HG02571 (cell line): Measurements from ENCODE around the gene ZNF831.

Source experiments
- ATAC-seq: cut with Tn5 transposase; IDR thresholded peaks from one replicate; pipeline ENCODE4 v1.9.1; 2021; ENCODE audit warnings: mild to moderate bottlenecking, moderate library complexity; ENCODE audit not compliant: unreplicated experiment

The ZNF831 gene

GRCh38 chr20:59300333-59301081 is 136.9 kb downstream of the ZNF831 start, which contains the start of gene EDN3:
TSS of gene EDN3 (plus strand) at chr20:59300611. CDS start at chr20:59300813, 202 bp downstream.
- no peak for ATAC-seq

GRCh38 chr20:59301343-59302007 is 137.9 kb downstream of the ZNF831 start:
- no peak for ATAC-seq

GRCh38 chr20:59305908-59306655 is 142.5 kb downstream of the ZNF831 start:
- ATAC-seq = no peak

DNA sequence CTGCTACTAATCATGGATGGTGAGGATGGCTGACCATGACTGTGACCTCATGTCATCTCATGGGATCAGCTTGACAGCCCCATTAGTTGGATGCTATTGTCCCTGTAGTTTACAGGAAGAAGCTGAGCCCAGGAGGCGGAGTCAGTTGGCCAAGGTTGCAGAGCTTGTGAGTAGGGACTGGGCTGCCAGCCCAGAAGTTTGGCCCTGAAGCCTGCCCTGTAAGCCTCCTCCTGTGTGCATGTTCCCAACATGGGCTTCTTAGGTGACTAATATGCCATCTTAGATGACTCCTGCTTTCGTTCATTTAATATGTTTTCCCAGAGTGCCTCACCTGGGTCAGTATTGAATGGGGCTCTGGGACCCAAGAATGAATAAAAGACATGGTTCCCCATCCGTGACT is 143.6 kb downstream of the ZNF831 start:
- no peak for ATAC-seq
